Stimulated activated CD8-positive, alpha-beta memory T cell treated with anti-CD3 and anti-CD28 coated beads, Interleukin-12 subunit alpha, Interleukin-12 subunit beta, amount 100 ng/mL, for 1 hour (primary cell): ENCODE results near the gene CPEB3.
"Not testable (repeated sequence)": the region's sequence is repeated elsewhere in the genome, so short reads cannot be mapped to it uniquely, and the experiment has no call there.

Experiments used
- DNase-seq: peaks from one replicate; pipeline ENCODE4 v3.0.0-alpha.2; 2020; ENCODE audit warnings: low read depth

Gene CPEB3

GRCh38 chr10:92290837-92291615 lies at the start of gene CPEB3, which contains the start of gene MARCHF5:
CPEB3 (minus strand) TSS chr10:92291078; CDS start chr10:92240350, 50,728 bp downstream.
MARCHF5 (plus strand) TSS chr10:92291167; CDS start chr10:92291495, 328 bp downstream.
- DNase-seq = peak; percentile 83

GRCh38 chr10:92329927-92330326 lies 39.0 kb upstream of the CPEB3 start:
- DNase-seq = not testable (repeated sequence)

GRCh38 chr10:92328993-92329392 lies 38.1 kb upstream of the CPEB3 start:
- DNase-seq = no peak

GRCh38 chr10:92327445-92328433 lies 36.9 kb upstream of the CPEB3 start:
- no peak for DNase-seq

- DNase-seq = no peak
Observed at GRCh38 chr10:92323079-92323478, 32.2 kb upstream of the CPEB3 start.

GRCh38 chr10:92316610-92317009 lies 25.7 kb upstream of the CPEB3 start:
- no peak for DNase-seq

- no peak for DNase-seq
Observed at GRCh38 chr10:92313750-92314149, 22.9 kb upstream of the CPEB3 start.

- no peak for DNase-seq
Observed at GRCh38 chr10:92309272-92309671, 18.4 kb upstream of the CPEB3 start.

GRCh38 chr10:92305133-92306072 lies 14.5 kb upstream of the CPEB3 start:
- DNase-seq = no peak

GRCh38 chr10:92304061-92304460 lies 13.2 kb upstream of the CPEB3 start:
- no peak for DNase-seq

GRCh38 chr10:92303096-92303495 lies 12.2 kb upstream of the CPEB3 start:
- DNase-seq = no peak

GRCh38 chr10:92298487-92298886 lies 7.6 kb upstream of the CPEB3 start:
- no peak for DNase-seq

GRCh38 chr10:92291921-92292845 lies 1.3 kb upstream of the CPEB3 start:
- DNase-seq = no peak

- DNase-seq = no peak
Observed at GRCh38 chr10:92291616-92291865, 663 bp upstream of the CPEB3 start.

- peak; percentile 8 for DNase-seq
Observed at GRCh38 chr10:92290076-92290836, 622 bp downstream of the CPEB3 start.

GRCh38 chr10:92284112-92284704 lies 6.7 kb downstream of the CPEB3 start:
- DNase-seq = no peak

- DNase-seq = no peak
Observed at GRCh38 chr10:92278996-92279696, 11.7 kb downstream of the CPEB3 start.

GRCh38 chr10:92274071-92274470 lies 16.8 kb downstream of the CPEB3 start:
- no peak for DNase-seq

- no peak for DNase-seq
Observed at GRCh38 chr10:92268748-92269147, 22.1 kb downstream of the CPEB3 start.
